ENCODE results near the gene SNTB2. TPM values are rescaled to one million over a fixed set of nuclear protein-coding genes. Genes with fewer than 3 reads are reported as not detected.

SNTB2 gene
- total RNA-seq, 1 experiment from 2014 or later, result 60.8 TPM

DNA sequence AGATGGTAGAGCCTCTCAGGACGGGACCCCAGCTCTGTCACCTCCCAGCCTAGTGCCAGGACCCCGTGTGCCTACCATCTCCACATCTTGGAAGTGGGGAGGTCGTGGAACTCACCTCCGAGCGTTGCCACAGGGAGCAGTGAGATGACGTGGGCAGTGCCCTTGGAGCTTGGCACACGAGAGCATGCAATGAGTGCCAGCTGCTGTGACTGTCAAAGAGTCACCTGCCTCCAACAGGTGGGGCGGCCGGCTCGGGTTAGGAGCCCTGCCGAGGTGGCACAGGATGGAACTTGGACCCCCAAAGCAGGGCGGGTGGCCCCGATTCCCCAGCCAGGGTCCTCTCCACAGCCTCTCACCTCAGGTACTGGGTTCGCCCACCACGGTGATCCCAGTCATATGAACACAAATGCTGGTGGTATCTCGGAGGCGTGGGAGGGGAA, 129.7 kb downstream of the SNTB2 start:
- no peak for DNase-seq (ENCODE audit: low read depth)

DNA sequence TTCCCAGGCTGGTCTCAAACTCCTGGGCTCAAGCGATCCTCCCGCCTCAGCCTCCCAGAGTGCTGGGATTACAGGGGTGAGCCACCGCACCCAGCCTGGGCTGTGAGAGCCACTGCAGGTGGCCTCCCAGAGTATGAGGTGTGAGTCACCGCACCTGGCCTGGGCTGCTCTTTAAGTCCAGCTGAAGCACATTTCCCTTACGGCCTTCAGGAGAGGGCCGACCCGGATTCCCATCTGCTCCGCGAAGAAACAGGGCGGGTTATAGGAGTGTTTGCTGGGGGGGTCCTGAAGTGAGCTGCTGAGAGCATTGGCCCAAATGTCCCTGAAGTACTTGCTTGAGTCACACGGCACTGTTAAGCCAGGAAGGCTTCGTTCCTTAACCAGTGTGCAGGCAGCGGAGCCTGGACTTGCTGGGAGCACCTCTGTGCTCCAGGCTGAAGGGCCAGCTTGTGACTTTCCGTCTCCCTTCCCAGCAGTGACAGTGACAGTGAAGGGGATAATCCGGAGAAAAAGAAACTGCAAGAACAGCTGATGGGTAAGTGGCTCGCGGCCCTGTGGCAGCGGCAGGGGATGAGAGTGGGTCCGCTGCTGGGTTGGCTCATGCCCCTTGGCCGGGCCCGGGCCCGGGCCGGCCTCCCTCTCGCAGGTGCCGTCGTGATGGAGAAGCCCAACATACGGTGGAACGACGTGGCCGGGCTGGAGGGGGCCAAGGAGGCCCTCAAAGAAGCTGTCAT, 131.4 kb downstream of the SNTB2 start:
- DNase-seq (ENCODE audit: low read depth), result no peak

DNA sequence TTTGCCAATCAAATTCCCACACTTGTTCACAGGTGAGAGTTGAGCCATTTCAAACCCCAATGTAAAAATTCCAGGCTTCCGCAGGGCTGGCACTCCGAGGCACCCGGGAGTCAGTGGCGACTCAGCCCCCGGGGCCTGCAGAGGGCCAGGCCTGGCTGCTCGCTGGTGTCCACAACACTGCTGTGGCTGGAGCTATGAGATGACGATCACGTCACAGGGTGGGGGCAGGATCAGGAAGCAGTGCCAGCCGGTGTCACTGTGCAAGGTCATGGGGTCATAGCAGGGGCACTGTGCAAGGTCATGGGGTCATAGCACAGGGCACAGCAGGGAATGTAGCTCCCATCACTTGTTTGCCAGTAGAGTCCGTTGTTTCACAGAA, 131.9 kb downstream of the SNTB2 start:
- no peak for DNase-seq (ENCODE audit: low read depth)

DNA sequence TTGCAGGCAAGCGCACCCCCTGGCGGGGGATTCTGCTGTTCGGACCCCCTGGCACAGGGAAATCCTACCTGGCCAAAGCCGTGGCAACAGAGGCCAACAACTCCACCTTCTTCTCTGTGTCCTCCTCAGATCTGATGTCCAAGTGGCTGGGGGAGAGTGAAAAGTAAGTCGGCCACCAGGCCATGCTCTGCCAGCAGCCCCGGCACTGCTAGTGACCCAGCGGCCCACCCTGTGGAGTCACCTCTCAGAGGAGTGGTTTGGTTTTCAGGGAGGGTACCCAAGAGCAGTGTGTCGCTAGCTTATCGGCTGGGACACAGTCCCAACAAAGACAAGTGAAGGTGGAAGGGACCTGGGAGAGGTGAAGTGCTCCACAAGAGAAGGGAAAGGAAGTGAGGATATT, 132.4 kb downstream of the SNTB2 start:
- no peak for DNase-seq (ENCODE audit: low read depth)

DNA sequence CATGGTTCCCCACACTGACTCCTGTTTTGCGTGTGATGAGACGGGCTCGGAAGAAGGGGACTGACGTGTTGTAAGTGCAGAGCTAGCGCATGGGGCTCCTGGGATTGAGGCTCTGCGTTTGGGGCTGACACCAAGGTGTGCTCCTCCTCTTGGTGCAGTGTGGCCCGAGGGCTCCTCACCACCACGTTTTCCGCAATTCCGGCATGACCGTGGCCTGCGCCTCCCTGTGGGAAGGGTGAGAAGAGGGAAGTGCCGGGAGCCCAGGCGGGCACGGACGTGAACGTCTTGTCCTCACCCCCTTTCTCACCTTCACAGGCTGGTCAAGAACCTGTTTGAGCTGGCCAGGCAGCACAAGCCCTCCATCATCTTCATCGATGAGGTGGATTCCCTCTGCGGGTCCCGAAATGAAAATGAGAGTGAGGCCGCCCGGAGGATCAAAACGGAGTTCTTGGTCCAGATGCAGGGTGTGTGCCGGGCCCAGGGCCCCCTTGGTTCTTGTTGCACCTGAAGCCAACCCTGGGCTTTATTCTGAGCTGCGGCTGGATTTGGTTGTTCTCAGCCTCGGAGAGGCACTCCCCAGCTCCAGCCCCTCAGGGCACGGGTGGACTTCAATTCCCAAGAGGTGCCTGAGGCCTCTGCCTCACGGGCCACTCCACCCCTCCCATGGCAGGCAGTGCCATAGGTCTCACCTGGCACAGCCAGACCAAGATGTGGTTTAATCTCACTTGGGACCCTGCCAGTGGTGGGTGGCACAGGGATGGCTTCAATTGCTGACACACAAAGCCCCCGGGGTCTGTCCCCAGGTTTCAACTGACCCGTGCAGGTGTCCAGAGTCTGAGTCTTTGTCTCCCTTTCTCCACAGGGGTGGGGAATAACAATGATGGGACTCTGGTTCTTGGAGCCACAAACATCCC, 133.1 kb downstream of the SNTB2 start:
- DNase-seq (ENCODE audit: low read depth), result no peak

DNA sequence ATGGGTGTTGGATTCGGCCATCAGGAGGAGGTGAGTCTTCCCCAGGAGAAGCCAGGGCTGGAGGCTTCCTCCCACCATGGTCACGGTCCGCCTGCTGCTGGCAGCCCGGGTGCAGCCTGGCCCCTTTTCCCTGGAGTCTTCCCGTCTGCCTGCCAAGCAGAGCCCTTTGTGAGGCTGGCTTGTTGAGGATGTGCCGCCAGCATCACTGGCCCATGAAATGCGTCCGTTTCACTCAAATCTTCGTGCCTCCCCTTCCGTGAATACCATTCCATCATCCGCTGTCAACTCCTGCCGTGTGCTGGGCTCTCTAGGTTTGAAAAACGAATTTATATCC, 133.7 kb downstream of the SNTB2 start:
- no peak for DNase-seq (ENCODE audit: low read depth)

DNA sequence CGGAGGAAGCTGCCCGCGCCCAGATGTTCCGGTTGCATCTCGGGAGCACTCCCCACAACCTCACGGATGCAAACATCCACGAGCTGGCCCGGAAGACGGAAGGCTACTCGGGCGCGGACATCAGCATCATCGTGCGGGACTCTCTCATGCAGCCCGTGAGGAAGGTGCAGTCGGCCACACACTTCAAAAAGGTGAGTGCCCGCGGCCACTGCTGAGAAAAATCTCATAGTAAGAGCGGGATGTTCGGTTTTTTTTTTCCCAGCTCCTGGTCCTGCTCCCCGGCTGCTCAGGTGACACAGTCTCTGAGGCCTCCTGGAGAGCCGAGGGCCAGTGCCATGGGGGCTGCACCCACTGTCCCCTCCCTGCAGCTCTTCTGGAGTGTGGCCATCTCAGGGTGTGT, 134.1 kb downstream of the SNTB2 start:
- no peak for DNase-seq (ENCODE audit: low read depth)

DNA sequence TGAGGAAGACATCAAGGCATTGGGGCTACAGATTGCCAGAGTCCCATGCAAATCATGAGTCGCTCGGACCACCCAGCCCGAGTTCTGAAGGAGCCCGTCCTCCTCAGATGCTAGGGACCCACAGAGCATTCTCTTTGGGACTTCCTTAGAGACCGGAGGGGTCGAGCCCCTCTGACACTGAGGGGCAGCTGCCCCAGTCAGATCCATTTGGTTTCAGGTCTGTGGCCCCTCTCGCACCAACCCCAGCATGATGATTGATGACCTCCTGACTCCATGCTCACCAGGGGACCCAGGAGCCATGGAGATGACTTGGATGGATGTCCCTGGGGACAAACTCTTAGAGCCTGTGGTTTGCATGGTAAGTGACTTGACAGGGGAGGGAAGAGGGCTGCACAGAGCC, 135.4 kb downstream of the SNTB2 start:
- no peak for DNase-seq (ENCODE audit: low read depth)

DNA sequence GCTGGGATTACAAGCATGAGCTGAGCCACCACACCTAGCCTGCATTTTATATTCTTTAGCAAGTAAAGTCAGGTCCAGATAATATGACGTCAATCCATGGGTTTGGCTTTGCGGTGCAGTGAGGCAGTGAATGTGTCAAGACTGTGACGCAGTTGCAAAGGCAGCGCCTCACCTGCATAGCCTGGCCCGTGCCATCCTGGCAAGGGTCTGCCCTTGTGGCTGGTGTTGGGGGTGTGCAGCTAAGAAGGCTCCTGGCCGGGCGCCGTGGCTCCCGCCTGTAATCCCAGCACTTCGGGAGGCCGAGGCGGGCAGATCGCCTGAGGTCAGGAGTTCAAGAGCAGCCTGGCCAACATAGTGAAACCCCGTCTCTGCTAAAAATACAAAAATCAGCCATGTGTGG, 136.5 kb downstream of the SNTB2 start:
- DNase-seq (ENCODE audit: low read depth), result no peak

DNA sequence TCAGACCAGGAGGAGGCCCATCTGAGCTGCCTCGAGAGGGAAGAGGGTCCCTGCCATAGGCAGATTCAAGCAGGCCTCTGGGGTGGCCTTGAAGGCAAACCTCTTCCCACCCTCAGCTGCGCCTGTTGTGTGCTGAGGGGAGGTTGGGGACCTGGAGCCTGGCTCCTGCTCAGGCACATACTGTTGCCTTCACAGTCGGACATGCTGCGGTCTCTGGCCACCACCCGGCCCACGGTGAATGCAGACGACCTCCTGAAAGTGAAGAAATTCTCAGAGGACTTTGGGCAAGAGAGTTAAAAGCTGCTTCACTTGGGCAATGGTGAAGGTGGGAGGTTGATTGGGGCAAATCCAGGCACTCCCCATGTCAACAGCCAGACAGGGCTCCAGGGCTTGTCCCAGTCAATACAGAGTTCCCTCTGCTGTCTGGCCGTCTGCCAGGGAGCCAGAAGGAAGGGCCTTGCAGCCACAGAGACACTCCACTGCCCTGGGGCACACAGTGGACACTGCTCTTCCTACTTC, 137.1 kb downstream of the SNTB2 start:
- DNase-seq (ENCODE audit: low read depth), result no peak

DNA sequence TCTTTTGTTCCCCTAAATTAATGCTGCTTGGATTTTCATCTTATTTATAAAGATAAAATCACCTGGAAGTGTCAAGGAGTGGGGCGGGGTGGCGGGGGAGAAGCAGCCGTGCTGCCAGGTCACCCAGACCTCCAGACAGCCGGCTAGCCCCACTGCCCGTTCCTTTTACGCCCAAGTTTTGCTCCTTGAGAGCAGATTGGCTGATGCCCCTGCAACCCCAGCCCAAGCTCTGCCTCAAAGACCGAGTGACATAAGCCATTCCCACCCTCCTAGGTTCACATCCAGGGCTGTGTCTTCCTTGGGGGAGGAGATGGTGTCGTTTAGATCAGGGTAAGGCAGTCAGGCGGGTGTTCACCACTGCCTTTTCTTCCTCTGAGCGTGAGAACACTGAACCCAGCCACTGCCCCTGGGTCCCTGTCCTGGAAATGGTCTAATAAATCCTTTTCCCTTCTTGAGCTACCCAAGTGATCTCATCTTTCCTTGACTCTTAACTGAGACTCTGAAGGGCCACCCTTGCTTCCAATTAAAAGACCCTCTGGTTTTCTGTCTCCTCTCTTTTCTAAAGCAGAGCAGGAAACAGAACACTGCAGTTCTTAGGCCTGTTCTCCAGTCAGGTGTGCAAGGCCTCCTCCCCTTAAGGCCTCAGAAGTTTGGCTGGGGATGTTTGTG, 137.8 kb downstream of the SNTB2 start:
- no peak for DNase-seq (ENCODE audit: low read depth)

DNA sequence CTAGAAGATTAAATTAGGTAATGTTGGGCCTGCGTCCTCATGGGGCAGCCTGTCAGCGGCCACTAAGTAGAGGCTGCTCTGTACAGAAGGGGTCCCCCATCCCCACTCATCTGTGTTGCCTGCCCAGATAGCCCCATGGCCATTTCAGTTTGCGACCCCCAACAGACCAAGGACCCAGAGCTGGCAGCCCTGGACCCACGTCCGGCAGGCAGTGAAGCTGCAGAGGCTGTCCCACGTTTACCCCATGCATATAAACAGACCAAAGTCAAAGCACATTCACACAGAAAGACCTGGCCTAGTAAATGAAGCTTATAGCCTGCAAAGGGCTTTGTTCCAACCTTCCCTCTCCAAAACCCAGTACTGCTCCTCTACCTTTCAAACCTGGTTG, 138.8 kb downstream of the SNTB2 start:
- DNase-seq (ENCODE audit: low read depth), result no peak

DNA sequence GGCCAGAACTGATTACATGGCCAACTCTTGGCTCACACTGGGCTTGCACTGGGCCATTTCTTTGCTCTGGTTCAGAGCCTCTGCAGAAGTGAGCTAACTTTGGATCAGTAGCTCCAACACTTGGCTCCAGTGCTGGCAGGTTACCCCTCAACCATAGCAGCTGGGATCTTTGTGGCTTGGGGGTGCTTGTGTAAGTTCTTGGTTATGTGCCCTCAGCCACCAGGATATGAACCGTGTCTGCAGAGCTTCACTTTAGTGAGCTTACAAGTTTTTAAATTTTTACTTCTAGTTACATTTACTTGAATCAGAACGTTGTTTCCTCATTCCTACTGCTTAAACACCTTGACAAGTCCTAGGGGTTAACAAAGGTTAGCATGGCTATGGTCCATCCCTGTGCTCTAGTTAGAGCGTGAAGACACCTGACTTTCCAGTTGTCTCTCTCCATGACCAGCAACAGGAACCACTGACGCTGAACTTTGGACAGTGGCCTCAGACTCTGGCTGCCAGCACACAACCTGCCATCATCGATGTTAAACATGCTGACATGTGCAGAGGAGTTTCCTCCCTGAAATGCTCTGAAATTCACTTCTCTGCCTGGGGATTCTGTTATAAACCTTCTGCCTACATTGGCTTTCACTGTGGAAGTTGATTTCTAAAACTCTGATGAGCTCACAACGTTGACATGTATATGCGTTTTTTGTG, 139.4 kb downstream of the SNTB2 start:
- DNase-seq (ENCODE audit: low read depth), result no peak

DNA sequence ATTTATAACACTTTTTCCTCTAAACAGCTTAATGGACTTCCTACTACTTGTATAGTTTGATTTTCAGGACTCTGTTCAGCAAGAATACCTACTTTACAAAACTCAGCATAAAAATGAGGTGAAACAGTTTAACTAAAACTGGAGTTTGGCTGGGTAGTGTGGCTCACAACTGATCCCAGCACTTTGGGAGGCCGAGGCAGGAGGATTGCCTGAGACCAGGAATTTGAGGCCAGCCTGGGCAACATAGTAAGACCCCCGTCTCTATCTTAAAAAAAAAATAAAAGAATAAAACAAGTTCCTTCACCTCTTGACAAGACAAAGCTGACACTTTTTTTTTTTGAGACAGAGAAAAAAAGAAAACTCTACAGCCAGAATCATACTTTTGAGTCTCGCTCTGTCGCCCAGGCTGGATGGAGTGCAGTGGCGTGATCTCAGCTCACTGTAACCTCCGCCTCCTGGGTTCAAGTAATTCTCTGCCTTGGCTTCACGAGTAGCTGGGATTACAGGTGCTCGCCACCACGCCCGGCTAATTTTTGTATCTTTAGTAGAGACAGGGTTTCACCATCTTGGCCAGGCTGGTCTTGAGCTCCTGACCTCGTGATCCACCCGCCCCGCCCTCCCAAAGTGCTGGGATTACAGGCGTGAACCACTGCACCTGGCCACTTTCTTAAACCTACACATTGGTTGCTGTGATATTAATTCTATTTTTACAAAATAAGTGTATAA, 140.8 kb downstream of the SNTB2 start:
- DNase-seq (ENCODE audit: low read depth), result no peak

DNA sequence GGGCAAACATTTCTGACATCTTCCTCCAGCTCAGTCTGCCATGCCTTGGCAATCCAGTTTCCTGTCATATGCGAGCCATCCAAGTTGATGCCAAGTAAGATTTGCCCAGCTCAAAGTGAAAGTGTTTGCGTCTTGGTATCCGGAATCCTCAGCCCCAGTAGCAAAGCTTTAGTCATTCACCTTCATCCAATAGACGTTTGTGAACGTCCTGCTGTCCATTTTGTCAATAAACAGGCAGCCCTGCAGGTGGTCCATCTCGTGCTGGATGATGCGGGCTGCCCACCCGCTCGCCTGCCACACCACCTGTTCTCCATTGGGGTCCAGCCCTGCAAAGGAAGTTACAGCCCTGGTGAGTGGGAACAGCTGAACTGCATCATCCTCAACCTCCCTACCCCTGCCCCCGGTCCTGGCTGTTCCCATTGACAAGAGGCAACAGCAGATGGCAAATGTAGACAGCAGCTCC, 141.9 kb downstream of the SNTB2 start:
- peak; percentile 73 for DNase-seq (ENCODE audit: low read depth)

DNA sequence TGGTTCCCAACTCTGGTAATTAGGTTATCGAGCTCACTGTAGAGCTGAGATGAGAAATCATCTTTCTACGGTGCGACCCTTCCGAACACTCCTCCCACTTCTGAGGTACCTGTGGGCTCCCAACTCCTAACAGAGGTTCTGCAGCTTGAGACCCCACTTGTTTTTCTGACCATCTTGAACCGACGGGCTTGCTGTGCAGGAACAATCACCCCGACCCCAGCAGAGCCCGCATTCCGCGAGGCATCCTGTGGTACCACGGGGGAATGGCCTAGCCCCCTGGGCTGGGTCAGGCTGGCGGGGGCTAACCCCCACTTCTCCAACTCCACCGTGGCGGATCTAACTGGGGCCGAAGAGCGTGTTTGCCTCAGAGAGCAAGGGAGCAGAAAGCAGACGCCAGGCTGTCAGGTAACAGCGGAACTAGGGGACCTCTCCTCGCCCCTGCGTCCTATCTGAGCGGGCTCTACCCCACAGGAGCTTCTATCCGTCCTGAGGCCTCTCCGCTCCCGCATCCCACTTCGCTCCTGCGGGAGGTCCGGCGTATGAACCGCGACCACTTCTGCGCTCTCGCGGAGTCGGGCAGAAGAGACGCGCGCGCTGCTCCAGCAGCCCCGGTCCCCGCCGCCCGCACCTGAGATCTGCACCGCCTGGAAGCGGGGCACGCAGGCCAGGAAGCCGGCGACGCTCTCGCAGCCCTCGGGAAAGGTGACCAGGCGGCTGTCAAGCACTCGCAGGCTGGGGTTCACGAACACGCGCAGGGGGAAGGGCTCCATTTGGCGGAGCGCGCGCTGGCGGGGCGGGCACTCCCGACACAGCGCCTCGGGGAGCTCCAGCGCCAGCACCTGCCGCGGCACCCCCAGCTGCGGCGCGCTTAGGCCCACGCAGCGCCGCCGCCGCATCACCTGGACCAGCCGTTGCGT, 142.7 kb downstream of the SNTB2 start:
- DNase-seq (ENCODE audit: low read depth), result no peak

DNA sequence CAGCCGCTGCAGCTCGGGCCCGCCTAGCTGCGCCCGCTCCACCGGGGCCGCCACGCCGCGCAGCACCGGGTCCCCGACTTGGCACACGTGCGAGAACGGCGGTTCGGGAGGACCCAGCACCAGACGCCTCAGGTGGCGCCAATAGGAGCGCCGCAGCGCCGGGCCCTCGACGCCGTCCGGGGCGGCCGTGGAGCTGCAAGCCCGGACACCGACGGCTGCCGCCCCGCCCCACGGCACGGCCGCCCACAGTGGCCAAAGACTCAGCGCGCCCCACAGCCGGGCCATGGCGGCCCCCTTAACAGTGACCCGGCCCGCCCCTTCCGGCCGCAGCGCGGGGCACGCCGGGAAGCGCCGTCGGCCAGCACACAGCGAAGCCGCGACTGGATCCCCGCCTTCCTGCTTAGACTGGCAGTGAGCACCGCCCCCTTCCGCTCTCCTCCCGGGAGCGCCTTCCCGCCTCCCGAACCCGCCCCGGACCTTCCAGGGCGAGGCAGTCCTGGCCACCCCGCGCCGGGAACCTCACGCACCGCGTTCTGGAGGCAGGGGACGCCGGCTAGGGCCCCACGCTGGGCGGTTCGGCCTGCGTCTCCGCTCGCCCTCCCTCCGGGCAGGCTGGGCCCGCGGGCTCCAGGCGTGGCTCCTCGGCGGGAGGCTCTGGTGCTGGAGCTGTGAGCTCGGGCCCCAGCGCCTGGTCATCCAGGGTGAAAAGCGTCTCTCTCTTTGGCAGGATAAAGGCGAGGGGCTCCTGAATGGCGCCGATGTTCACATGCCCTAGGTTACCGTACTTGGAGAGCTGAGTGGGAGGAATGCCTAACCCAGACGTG, 143.5 kb downstream of the SNTB2 start, which contains the start of gene PDF:
Gene PDF, minus strand, starts transcription at position 303 of the 824 bp plus-strand sequence. Its CDS starts 18 bp downstream, at position 285.
- peak; percentile 94 for DNase-seq (ENCODE audit: low read depth)

DNA sequence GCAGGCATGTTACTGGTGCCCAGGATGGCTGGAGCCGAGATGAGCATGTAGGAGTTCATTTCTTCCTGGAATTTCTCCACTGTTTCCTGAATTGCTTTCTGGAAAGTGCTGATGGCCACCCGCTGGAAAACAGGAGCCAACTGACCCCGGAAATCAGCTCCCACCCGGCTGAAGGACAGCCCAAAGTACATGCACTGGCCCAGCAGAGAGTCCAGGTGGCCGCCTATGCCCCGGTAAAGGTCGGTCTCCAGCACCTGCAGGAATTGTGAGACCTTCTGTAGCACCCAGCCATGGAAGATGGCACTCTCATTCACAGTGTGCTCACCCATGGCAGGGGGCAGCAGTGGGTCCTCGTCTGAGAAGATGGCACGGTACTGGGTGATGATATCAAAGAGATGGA, 147.7 kb downstream of the SNTB2 start:
- DNase-seq (ENCODE audit: low read depth), result no peak
